ENCODE results near the gene RAG2. TPM values are rescaled to one million over a fixed set of nuclear protein-coding genes. Genes with fewer than 3 reads are reported as not detected.

The RAG2 gene
- total RNA-seq, 6 experiments from 2014 or later = not detected

DNA sequence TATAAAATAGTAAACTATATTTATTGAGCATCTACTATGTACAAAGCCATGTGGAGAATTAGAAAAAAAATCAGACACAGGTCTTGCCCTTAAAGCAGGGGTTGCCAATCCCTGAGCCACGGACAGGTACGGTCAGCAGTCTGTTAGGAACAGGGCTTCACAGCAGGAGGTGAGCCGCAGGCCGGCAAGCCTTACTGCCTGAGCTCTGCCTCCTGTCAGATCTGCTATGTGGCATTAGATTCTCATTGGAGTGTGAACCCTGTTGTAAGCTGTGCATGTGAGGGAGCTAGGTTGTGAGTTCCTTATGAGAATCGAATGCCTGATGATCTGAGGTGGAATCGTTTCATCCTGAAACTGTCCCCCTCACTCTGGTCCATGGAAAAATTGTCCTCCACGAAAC lies 2.1 kb upstream of the RAG2 start:
- no peak for DNase-seq
- Mint-ChIP-seq H3K27me3 (ENCODE audit: insufficient read depth) (no peaks in the 10 kb centered on the region; the same call in 1 of the 2 replicates), H3K27ac (no peak overlapping the region), H3K36me3 (ENCODE audit: low read depth) (no peaks in the 10 kb centered on the region), H3K9me3 (no peaks in the 10 kb centered on the region), H3K4me1 (ENCODE audit: low read depth) (peaks cover 5% of the 10 kb centered on the region; the same call in 1 of the 2 replicates), H3K4me3 (no peak overlapping the region)
- no peak for TF ChIP-seq CTCF (IDR thresholded peaks at IDR 0.05)

DNA sequence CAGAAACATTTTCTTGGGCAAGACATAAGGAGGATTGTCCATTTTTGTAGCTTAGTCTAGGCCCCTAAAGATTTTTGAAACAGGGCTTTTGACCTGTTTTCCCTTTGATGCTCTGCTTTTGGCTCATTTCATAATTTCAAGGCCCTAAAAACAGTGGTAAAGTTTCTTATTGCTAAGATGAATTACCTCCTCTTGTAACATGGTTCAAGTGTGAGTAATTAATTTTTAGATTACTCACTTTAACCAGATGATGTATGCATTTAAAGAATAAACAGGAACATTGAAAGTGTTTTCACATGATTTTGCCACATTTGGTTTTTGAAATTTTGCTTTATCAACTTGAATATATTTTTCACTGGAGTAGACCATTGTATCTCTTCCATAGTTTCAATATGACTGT lies 1.2 kb downstream of the RAG2 start:
- no peak overlapping the region for H3K4me3 Mint-ChIP-seq
- no peak for TF ChIP-seq CTCF (IDR thresholded peaks at IDR 0.05)

GRCh38 chr11:36594316-36594989 lies 3.6 kb downstream of the RAG2 start, which contains the start of gene IFTAP:
Gene IFTAP, plus strand, starts transcription at chr11:36594502. Its CDS starts 15,602 bp downstream, at chr11:36610104.
- no peak for TF ChIP-seq CTCF (IDR thresholded peaks at IDR 0.05)

More for the DNA sequence above, 1.2 kb downstream of the RAG2 start:
- Mint-ChIP-seq H3K4me1 (ENCODE audit: low read depth) (peaks cover 11% of the 10 kb centered on the region; the same call in 1 of the 2 replicates), H3K27ac (no peak overlapping the region), H3K27me3 (ENCODE audit: insufficient read depth) (no peaks in the 10 kb centered on the region; the same call in 1 of the 2 replicates), H3K36me3 (ENCODE audit: low read depth) (no peaks in the 10 kb centered on the region), H3K9me3 (no peaks in the 10 kb centered on the region)
- no peak for DNase-seq

DNA sequence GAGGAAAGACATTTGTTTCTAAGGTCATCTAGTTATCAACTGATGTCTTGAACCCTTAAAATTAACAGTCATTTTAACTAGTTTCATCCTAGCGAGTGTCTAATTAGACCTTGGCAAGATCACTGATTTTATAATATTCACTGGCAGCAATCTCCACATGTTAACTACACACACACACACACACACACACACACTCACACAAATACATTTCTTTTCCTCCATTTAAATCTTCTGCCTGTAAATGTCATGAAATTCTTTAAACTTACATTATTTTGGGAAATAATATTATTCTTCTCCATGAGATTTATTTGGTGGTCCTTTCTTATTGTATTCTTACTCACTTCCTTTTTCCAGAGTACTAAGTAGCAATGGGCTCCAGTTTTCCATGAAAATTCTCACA lies 6.6 kb downstream of the RAG2 start:
- Mint-ChIP-seq H3K27me3 (ENCODE audit: insufficient read depth) (peaks cover 12% of the 10 kb centered on the region), H3K27ac (no peak overlapping the region), H3K4me3 (no peak overlapping the region), H3K9me3 (no peaks in the 10 kb centered on the region), H3K36me3 (ENCODE audit: low read depth) (no peaks in the 10 kb centered on the region), H3K4me1 (ENCODE audit: low read depth) (peaks cover 11% of the 10 kb centered on the region; the same call in 1 of the 2 replicates)
- no peak for DNase-seq
- TF ChIP-seq CTCF (IDR thresholded peaks at IDR 0.05) = no peak

More at GRCh38 chr11:36594316-36594989, 3.6 kb downstream of the RAG2 start, which contains the start of gene IFTAP:
- H3K36me3 Mint-ChIP-seq (ENCODE audit: low read depth) = no peaks in the 10 kb centered on the region
- peak within 1 kb of the TSS; percentile 80 for H3K27ac Mint-ChIP-seq
- peak within 1 kb of the TSS; percentile 100 for H3K4me3 Mint-ChIP-seq
- peak; percentile 88 for DNase-seq
- no peaks in the 10 kb centered on the region for H3K9me3 Mint-ChIP-seq
- H3K4me1 Mint-ChIP-seq (ENCODE audit: low read depth) = peaks cover 11% of the 10 kb centered on the region; the same call in 1 of the 2 replicates
- H3K27me3 Mint-ChIP-seq (ENCODE audit: insufficient read depth) = peaks cover 7% of the 10 kb centered on the region; the same call in 1 of the 2 replicates

DNA sequence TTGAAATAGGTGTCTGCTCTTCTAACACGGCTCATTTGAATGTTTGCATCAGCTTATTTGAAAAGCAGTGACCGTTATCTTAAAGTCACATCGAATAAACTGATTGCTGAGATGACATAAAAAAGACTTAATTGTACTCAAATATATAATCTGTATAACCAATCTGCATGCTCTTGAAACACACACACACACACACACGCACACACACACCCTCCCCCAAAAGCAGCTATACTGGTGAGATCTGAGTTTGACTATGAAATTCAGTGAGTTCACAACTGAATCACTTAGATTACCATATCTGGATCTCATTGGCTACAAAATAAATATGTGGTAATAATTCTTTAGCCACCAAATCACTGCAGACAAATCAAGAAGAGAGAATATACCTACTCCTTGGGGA lies 7.5 kb downstream of the RAG2 start:
- no peaks in the 10 kb centered on the region for H3K9me3 Mint-ChIP-seq
- no peak overlapping the region for H3K27ac Mint-ChIP-seq
- peaks cover 14% of the 10 kb centered on the region for H3K27me3 Mint-ChIP-seq (ENCODE audit: insufficient read depth)
- no peak overlapping the region for H3K4me3 Mint-ChIP-seq
- H3K36me3 Mint-ChIP-seq (ENCODE audit: low read depth) = no peaks in the 10 kb centered on the region
- H3K4me1 Mint-ChIP-seq (ENCODE audit: low read depth) = peaks cover 9% of the 10 kb centered on the region; the same call in 1 of the 2 replicates
- DNase-seq = no peak
- no peak for TF ChIP-seq CTCF (IDR thresholded peaks at IDR 0.05)

Data from HFFc6 (cell line).